Occipital lobe (tissue), 2 donors: Measurements from ENCODE around the gene FFAR1. TPM values are rescaled to one million over a fixed set of nuclear protein-coding genes. Genes with fewer than 3 reads are reported as not detected.
"Not testable (repeated sequence)": the region's sequence is repeated elsewhere in the genome, so short reads cannot be mapped to it uniquely, and the experiment has no call there.

Experiments used
- DNase-seq: peaks from one replicate; lab custom pipeline; 2025; lab: John Stamatoyannopoulos, UW
- total RNA-seq: library from RNA; depleted of rRNA; stranded (reverse); fragments of >200 nt; gene quantifications from one replicate; pipeline ENCODE4 v1.2.3, GENCODE V29; 2014

Gene FFAR1
- total RNA-seq, 1 donor from 2014 or later: not detected

DNA sequence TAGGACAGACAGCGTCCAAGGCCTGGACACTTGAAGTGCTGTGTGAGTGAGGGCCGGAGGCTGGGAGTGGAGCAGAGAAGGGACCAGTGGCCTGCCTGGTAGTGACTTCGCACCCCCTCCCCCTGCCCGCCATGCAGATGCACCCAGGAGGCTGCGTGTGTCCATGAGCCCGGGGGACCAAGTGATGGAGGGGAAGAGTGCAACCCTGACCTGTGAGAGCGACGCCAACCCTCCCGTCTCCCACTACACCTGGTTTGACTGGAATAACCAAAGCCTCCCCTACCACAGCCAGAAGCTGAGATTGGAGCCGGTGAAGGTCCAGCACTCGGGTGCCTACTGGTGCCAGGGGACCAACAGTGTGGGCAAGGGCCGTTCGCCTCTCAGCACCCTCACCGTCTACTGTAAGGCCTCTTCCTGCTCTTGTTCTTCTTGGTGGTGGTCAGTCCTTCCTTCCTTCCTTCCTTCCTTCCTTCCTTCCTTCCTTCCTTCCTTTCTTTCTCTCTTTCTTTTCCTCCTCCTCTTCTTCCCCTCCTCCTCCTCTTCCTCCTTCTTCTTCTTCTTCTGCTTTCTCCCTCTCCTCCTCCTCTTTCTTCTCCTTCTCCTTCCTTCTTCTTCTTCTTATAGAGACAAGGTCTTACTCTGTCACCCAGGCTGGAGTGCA, 6.0 kb upstream of the FFAR1 start:
- no peak for DNase-seq

GRCh38 chr19:35342430-35342829, 5.3 kb upstream of the FFAR1 start:
- no peak for DNase-seq

- DNase-seq: no peak
Observed at GRCh38 chr19:35344511-35345031, 3.1 kb upstream of the FFAR1 start.

GRCh38 chr19:35345671-35346111, 2.0 kb upstream of the FFAR1 start:
- no peak for DNase-seq

GRCh38 chr19:35346193-35347052, 1.3 kb upstream of the FFAR1 start:
- DNase-seq: no peak

DNA sequence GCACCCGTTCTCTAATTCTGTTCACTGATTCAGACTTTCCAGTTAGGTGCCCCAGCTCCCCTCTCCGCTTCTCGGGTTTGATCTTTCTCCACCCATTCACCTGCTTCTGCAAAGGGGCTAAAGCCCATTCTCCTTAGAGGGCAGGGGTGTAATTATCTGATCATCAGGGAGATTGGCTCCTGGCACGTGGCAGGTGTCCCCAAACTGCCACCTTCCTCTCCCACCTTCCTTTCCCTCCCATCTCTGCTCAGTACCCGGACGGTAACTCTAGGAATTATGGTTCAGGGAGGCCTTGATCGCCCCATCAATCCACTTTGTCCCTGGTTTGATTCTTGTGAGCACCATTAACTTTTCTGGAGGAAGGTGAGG, 212 bp downstream of the FFAR1 start:
- no peak for DNase-seq

GRCh38 chr19:35348911-35349611, 1.4 kb downstream of the FFAR1 start:
- no peak for DNase-seq

GRCh38 chr19:35349614-35350521, 2.2 kb downstream of the FFAR1 start:
- DNase-seq: no peak

DNA sequence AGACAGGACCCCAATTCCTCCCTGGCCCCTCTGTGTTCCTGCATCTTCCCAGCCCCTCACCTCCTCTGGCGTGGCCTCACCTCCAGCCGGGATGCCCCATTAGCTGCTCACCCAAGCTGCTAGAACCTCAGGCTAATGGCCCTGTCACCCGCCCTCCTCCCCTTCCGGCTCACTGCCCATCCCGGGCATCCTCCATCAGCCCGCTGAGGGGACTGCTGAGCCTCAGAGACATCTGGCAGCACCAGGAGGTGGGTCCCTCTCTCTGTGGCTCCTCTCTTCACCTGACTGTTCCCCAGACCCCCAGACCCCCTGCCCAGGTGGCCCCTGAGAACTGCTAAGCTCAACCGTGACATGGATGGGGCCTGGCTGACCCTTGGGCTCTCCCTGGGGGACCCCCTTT, 2.9 kb downstream of the FFAR1 start:
- DNase-seq: no peak

GRCh38 chr19:35351411-35352176, 3.9 kb downstream of the FFAR1 start:
- no peak for DNase-seq

GRCh38 chr19:35352177-35352447, 4.4 kb downstream of the FFAR1 start:
- DNase-seq: no peak

DNA sequence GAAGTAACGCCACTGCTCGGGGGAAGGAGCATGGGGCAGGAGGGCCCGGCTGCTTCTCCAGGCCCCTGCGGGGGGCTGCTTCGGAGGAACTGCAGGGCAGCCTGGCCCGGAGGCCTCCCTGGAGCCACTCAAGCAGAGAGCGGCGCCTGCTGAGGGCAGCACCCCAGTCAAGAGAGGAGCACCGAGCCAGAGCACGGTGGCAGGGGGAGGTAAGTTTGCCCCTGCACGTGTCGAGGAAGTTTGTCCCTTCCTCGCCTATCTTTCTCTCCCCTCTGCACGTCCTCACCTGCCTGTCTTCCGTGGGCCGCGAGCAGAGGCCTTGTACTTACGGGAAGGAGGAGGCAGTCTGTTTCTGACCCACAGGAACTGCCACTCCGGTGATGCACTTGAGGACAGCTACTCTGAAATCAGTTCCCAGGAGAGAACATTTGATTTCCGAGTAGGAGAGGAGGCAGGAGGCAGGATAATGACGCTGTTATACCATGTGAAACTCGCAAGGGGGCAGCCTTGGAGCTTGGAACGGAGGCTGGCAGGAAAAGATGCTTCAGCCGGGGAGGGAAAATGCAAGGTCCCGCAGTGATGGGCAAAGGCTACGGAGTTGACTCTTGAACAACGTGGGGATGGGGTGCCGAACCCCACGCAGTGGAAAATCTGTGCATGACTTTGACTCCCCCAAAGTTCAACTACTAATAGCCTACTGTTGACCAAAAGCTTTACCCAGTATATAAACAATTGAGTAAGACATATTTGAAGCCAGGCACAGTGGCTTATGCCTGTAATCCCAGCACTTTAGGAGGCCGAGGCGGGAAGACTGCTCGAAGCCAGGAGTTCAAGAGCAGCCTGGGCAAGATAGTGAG, 5.0 kb downstream of the FFAR1 start:
- DNase-seq: peak; percentile 38

GRCh38 chr19:35353635-35354034, 5.9 kb downstream of the FFAR1 start:
- DNase-seq: no peak

DNA sequence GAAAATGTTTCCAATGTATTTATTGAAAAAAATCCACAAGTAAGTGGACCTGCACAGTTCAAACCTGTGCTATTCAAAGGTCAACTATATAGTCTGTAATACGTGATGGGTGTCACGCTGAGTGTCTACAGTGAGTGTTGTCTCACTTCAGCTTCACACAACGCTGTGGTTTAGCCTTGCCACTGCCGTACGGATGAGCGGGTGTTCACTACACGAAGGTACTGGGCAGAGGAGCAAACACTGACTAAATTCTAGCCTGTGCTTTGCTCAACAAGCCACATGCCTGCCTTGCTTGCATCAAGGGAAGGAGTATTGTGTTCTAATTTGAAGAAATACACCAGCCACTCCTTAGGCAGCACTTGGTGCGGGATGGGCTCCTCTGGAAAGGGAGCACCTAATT, 7.2 kb downstream of the FFAR1 start:
- no peak for DNase-seq

GRCh38 chr19:35355791-35356460, 8.2 kb downstream of the FFAR1 start:
- no peak for DNase-seq

DNA sequence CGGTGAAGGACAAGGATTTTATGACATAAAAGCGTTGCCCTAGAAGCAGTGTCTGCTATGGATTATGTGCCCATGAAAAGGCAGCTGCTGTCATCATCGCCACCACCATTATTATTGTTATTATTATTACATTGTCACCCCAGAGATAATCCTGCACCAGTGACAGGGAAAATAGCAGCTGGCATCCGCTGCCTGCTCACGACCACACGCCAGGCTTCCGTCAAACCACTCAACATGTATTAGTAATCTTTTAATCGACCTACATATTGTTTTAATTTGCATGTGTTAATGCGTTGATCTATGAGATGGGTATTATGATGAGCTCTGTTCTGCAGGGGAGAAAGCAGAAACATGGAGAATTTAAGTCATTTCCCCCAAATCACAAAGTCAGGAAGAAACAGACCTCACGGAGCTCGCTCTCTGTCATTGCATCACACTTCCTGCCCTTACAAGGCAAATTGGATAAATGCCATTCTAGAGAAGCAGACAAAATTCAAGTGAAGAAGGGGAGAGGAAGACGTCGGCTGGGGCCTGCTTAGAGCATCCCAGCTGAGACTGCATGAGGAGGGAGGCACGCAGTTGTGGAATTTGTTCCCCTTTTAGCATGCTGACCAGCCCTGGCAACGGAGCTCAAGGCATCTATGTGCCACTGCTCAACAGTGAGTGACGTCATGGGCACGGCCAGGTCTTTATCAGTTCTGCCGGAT, 10.3 kb downstream of the FFAR1 start, which contains the start of gene FFAR3:
Gene FFAR3, plus strand, starts transcription at position 594 of the 707 bp plus-strand sequence. CDS start 431 bp downstream, outside the sequence.
- no peak for DNase-seq

- not testable (repeated sequence) for DNase-seq
Observed at GRCh38 chr19:35358834-35359233, 11.1 kb downstream of the FFAR1 start.

- DNase-seq: not testable (repeated sequence)
Observed at GRCh38 chr19:35359395-35359794, 11.7 kb downstream of the FFAR1 start.
